Endometrium (tissue), 2 donors: Measurements from ENCODE around the gene RABGAP1L.
"Not testable (repeated sequence)": the region's sequence is repeated elsewhere in the genome, so short reads cannot be mapped to it uniquely, and the experiment has no call there.

ENCODE experiments used
- FAIRE-seq: peaks from 2 replicates; lab custom pipeline; 2012; peaks lifted over from hg19 to GRCh38; lab: Jason Lieb, UNC
- donor health status: control.
- donor health status: control.

The RABGAP1L gene

DNA sequence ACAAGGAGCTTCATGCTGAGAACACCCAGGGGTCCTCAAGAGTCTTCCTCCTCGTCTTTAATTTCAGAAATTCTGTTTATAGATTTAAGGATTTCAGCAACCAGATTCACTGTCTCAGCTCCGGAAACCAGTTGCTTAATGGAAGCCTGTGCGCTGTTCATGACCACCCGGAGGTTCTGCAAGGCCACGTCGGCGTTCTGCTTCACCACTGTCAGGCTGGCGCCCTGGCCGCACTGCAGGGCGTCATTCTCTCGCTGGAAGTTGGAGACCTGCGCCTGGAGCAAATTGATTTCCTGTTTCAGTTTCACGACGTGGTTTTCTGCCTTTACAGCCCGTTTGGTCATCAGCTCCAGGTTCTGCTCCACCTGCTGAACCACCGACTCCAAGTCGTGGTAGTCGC, 885.3 kb downstream of the RABGAP1L start:
- FAIRE-seq, result not testable (repeated sequence)
